Limb (tissue), 2 donors: ENCODE measurements around the gene DCST2.
"Not testable (repeated sequence)": the region's sequence is repeated elsewhere in the genome, so short reads cannot be mapped to it uniquely, and the experiment has no call there.

Experiments
- DNase-seq, 2 donors: peaks; one replicate each; pipeline ENCODE4 v3.0.0-alpha.2; 2016; ENCODE audit errors: extremely low spot score in 2 of 2

The DCST2 gene

GRCh38 chr1:154999571-155000410, 33.8 kb downstream of the DCST2 start:
- DNase-seq = peak; percentile 39 to 73

GRCh38 chr1:154998818-154999570, 34.6 kb downstream of the DCST2 start:
- DNase-seq = peak; percentile 81 to 87

GRCh38 chr1:154998201-154998780, 35.3 kb downstream of the DCST2 start:
- no peak for DNase-seq

- DNase-seq = no peak
These were observed 36.4 kb downstream of the DCST2 start for GRCh38 chr1:154996966-154997701.

GRCh38 chr1:154995301-154995983, 38.1 kb downstream of the DCST2 start:
- not testable (repeated sequence) for DNase-seq

- no peak for DNase-seq
These were observed 39.0 kb downstream of the DCST2 start for GRCh38 chr1:154994591-154994990.

- DNase-seq = no peak
These were observed 39.4 kb downstream of the DCST2 start for GRCh38 chr1:154994269-154994587.

- no peak for DNase-seq
These were observed 39.9 kb downstream of the DCST2 start, which contains the start of gene LENEP for GRCh38 chr1:154993572-154994268. Gene LENEP, plus strand, starts transcription at chr1:154993586. Its CDS starts 22 bp downstream, at chr1:154993608.

- DNase-seq = no peak
These were observed 40.6 kb downstream of the DCST2 start for GRCh38 chr1:154992721-154993571.

GRCh38 chr1:154990276-154990675, 43.3 kb downstream of the DCST2 start:
- no peak for DNase-seq

GRCh38 chr1:154989195-154989860, 44.3 kb downstream of the DCST2 start:
- no peak for DNase-seq

GRCh38 chr1:154988058-154988954, 45.3 kb downstream of the DCST2 start:
- no peak for DNase-seq

- DNase-seq = no peak
These were observed 46.3 kb downstream of the DCST2 start for GRCh38 chr1:154987326-154987725.

- not testable (repeated sequence) for DNase-seq
These were observed 46.8 kb downstream of the DCST2 start for GRCh38 chr1:154986736-154987135.

GRCh38 chr1:154983776-154984466, 49.7 kb downstream of the DCST2 start:
- DNase-seq = no peak

- peak; percentile 95 to 99 for DNase-seq
These were observed 50.5 kb downstream of the DCST2 start, which contains the start of gene FLAD1 for GRCh38 chr1:154982897-154983648. Gene FLAD1, plus strand, starts transcription at chr1:154983344. Its CDS starts 351 bp downstream, at chr1:154983695.
